H1 (cell line): ENCODE measurements around the gene CPA4. TPM values are rescaled to one million over a fixed set of nuclear protein-coding genes. Genes with fewer than 3 reads are reported as not detected.

Source experiments
- CHD2 ChIP-seq: IDR thresholded peaks from 2 replicates; pipeline ENCODE4 v1.6.1; 2012; ENCODE audit warnings: low read length, improper control_type of control experiment
- CTBP2 ChIP-seq: IDR thresholded peaks from 2 replicates; pipeline ENCODE4 v1.7.0; 2011; ENCODE audit warnings: borderline replicate concordance, mild to moderate bottlenecking, moderate library complexity, mixed read lengths, low read length; ENCODE audit not compliant: insufficient read depth, insufficient read length
- EP300 ChIP-seq, 2 experiments: IDR thresholded peaks; 1 replicate in 1 of 2; 2 replicates in 1 of 2; pipeline ENCODE4 v1.6.1; 2011 to 2012; ENCODE audit warnings: low read depth in 2 of 2, low read length in 2 of 2, mild to moderate bottlenecking in 2 of 2, borderline replicate concordance in 1 of 2, inconsistent platforms in 1 of 2, moderate library complexity in 1 of 2
- GTF2F1 ChIP-seq: IDR thresholded peaks from 2 replicates; pipeline ENCODE4 v1.6.1; 2012; ENCODE audit warnings: low read depth, low read length, improper control_type of control experiment, borderline replicate concordance
- MAFK ChIP-seq: IDR thresholded peaks from 2 replicates; pipeline ENCODE4 v1.6.1; 2012; ENCODE audit warnings: low read depth, mild to moderate bottlenecking, improper control_type of control experiment, low read length
- RNF2 ChIP-seq: fragments of 200-900, 300-1000 bp; sonication (generic); IDR thresholded peaks from 2 replicates; pipeline ENCODE4 v1.7.1; 2016; ENCODE audit warnings: borderline replicate concordance, low read depth, mild to moderate bottlenecking, antibody characterized with exemption, low read length; ENCODE audit not compliant: poor library complexity, severe bottlenecking; ENCODE audit errors: missing control alignments
- TBP ChIP-seq: IDR thresholded peaks from 2 replicates; pipeline ENCODE4 v1.6.1; 2011; ENCODE audit warnings: low read depth, low read length, improper control_type of control experiment
- TCF12 ChIP-seq: IDR thresholded peaks from 2 replicates; pipeline ENCODE4 v1.6.1; 2011; ENCODE audit warnings: low read depth, mild to moderate bottlenecking, low read length
- ZNF274 ChIP-seq: IDR thresholded peaks from 2 replicates; pipeline ENCODE4 v1.7.0; 2012; ENCODE audit warnings: low read length, borderline replicate concordance; ENCODE audit errors: extremely low read depth
- polyA plus RNA-seq, 7 experiments: library from polyadenylated mRNA; depleted of rRNA in 3 of 7; stranded (reverse) in 5 of 7; unstranded in 2 of 7; fragments of >200 nt in 5 of 7; fragments of 200-250 nt in 2 of 7; gene quantifications; 1 replicate in 5 of 7; 2 replicates in 1 of 7; 4 replicates in 1 of 7; pipeline versions ENCODE4 v1.2.1 to v1.2.3, GENCODE V29; 2011 to 2013; ENCODE audit warnings: missing spikeins in 2 of 7, mixed read lengths in 2 of 7
- total RNA-seq: library from RNA; stranded (reverse); fragmentation: NEBNext Ultra II Directional; extraction: Animal tissue kit (Norgen Biotek cat#: 25700); gene quantifications from 2 replicates; pipeline ENCODE4 v1.2.1, GENCODE V29; 2021
- TF ChIP-seq, protein P1 (sequence below): fragments of 300-600 bp; sonication (generic); IDR thresholded peaks from 2 replicates; pipeline ENCODE4 v1.7.1; 2012; ENCODE audit warnings: low read length, moderate library complexity, mild to moderate bottlenecking, inconsistent platforms; ENCODE audit not compliant: insufficient replicate concordance

Gene CPA4
- total and polyA plus RNA-seq, 2 of the 8 experiments (the other 6 are each of a cell fraction or from before 2014, with no cell fraction given) = 0.03 TPM; not detected in 1

DNA sequence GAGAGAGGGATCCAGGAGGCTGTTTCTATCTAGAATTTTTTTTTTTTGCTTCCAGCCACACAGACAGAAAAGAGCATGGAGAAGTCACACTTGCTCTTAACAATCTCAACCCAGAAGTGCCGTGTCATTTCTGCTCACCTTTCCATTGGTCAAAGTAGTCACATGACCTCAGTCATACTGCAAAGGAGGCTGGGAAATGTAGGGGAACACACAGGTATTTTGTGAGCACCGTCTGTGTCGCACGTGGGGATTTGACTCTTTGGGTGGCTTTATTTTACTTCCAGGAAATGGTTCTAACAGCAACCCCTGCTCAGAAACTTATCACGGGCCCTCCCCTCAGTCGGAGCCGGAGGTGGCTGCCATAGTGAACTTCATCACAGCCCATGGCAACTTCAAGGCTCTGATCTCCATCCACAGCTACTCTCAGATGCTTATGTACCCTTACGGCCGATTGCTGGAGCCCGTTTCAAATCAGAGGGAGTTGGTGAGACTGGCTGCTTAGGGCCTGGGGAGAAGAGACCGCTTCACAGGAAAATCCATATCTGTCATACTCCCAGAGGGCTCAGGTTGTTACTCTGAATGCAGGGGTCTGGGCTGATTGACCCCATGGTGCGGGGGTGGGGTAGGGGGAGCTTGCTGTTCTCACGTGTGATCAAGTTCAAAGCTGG, 74.3 kb downstream of the CPA4 start (continued):
- TF ChIP-seq, protein P1, sequence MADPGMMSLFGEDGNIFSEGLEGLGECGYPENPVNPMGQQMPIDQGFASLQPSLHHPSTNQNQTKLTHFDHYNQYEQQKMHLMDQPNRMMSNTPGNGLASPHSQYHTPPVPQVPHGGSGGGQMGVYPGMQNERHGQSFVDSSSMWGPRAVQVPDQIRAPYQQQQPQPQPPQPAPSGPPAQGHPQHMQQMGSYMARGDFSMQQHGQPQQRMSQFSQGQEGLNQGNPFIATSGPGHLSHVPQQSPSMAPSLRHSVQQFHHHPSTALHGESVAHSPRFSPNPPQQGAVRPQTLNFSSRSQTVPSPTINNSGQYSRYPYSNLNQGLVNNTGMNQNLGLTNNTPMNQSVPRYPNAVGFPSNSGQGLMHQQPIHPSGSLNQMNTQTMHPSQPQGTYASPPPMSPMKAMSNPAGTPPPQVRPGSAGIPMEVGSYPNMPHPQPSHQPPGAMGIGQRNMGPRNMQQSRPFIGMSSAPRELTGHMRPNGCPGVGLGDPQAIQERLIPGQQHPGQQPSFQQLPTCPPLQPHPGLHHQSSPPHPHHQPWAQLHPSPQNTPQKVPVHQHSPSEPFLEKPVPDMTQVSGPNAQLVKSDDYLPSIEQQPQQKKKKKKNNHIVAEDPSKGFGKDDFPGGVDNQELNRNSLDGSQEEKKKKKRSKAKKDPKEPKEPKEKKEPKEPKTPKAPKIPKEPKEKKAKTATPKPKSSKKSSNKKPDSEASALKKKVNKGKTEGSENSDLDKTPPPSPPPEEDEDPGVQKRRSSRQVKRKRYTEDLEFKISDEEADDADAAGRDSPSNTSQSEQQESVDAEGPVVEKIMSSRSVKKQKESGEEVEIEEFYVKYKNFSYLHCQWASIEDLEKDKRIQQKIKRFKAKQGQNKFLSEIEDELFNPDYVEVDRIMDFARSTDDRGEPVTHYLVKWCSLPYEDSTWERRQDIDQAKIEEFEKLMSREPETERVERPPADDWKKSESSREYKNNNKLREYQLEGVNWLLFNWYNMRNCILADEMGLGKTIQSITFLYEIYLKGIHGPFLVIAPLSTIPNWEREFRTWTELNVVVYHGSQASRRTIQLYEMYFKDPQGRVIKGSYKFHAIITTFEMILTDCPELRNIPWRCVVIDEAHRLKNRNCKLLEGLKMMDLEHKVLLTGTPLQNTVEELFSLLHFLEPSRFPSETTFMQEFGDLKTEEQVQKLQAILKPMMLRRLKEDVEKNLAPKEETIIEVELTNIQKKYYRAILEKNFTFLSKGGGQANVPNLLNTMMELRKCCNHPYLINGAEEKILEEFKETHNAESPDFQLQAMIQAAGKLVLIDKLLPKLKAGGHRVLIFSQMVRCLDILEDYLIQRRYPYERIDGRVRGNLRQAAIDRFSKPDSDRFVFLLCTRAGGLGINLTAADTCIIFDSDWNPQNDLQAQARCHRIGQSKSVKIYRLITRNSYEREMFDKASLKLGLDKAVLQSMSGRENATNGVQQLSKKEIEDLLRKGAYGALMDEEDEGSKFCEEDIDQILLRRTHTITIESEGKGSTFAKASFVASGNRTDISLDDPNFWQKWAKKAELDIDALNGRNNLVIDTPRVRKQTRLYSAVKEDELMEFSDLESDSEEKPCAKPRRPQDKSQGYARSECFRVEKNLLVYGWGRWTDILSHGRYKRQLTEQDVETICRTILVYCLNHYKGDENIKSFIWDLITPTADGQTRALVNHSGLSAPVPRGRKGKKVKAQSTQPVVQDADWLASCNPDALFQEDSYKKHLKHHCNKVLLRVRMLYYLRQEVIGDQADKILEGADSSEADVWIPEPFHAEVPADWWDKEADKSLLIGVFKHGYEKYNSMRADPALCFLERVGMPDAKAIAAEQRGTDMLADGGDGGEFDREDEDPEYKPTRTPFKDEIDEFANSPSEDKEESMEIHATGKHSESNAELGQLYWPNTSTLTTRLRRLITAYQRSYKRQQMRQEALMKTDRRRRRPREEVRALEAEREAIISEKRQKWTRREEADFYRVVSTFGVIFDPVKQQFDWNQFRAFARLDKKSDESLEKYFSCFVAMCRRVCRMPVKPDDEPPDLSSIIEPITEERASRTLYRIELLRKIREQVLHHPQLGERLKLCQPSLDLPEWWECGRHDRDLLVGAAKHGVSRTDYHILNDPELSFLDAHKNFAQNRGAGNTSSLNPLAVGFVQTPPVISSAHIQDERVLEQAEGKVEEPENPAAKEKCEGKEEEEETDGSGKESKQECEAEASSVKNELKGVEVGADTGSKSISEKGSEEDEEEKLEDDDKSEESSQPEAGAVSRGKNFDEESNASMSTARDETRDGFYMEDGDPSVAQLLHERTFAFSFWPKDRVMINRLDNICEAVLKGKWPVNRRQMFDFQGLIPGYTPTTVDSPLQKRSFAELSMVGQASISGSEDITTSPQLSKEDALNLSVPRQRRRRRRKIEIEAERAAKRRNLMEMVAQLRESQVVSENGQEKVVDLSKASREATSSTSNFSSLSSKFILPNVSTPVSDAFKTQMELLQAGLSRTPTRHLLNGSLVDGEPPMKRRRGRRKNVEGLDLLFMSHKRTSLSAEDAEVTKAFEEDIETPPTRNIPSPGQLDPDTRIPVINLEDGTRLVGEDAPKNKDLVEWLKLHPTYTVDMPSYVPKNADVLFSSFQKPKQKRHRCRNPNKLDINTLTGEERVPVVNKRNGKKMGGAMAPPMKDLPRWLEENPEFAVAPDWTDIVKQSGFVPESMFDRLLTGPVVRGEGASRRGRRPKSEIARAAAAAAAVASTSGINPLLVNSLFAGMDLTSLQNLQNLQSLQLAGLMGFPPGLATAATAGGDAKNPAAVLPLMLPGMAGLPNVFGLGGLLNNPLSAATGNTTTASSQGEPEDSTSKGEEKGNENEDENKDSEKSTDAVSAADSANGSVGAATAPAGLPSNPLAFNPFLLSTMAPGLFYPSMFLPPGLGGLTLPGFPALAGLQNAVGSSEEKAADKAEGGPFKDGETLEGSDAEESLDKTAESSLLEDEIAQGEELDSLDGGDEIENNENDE = no peak
- TF ChIP-seq CTBP2 (no peak), RNF2 (no peak), MAFK (no peak), EP300 (IDR thresholded peaks at IDR 0.05; ENCODE audit: borderline replicate concordance in 1 of 2, low read depth in 2 of 2, low read length in 2 of 2) (no peak), GTF2F1 (no peak), CHD2 (no peak), TBP (no peak), TCF12 (no peak), ZNF274 (no peak)
